ENCODE measurements around the gene RALGPS1. TPM values are rescaled to one million over a fixed set of nuclear protein-coding genes. Genes with fewer than 3 reads are reported as not detected.

Gene RALGPS1
- total RNA-seq, 1 experiment from 2014 or later: 18.6 TPM

DNA sequence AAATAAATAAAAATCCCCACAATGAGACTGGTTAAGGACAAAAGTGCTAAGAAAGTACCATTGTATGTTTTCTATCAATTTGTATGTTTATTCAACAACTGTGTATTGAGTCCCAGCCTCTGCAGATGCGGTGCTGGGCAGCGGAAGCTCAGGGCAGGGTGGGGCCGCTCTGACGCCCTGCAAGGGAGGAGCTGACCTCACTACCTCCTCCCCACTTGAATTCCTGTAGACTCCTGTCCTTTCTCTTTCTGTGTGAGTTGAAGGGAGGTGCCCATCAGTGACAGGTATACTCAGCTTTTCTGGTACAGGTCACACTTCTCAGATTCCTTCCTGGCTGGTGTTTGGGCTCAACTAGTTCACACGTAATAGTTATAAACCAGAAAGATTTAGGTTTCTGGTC lies 180.8 kb downstream of the RALGPS1 start:
- Histone ChIP-seq H3K23me2 (ENCODE audit: insufficient read length, low read depth, low read length, poor library complexity, severe bottlenecking) (no peaks in the 10 kb centered on the region), H3K27ac (ENCODE audit: insufficient read length, low read depth, low read length) (no peak overlapping the region), H3K79me1 (ENCODE audit: insufficient read depth, low read depth, low read length, poor library complexity, severe bottlenecking) (no peaks in the 10 kb centered on the region), H3K18ac (ENCODE audit: insufficient read length, low read depth, low read length) (no peak overlapping the region), H4K5ac (ENCODE audit: insufficient read length, low read depth, low read length) (no peak overlapping the region), H4K8ac (replicated peaks; ENCODE audit: insufficient read length, low read depth, low read length) (no peak overlapping the region), H2BK20ac (ENCODE audit: low read depth, low read length, poor library complexity, severe bottlenecking) (no peak overlapping the region), H3K14ac (ENCODE audit: insufficient read depth, low read length) (no peak overlapping the region), H3K23ac (ENCODE audit: insufficient read length, low read depth, low read length) (no peak overlapping the region), H2BK5ac (ENCODE audit: insufficient read length, low read length) (no peak overlapping the region), H2AFZ (ENCODE audit: low read length) (no peak overlapping the region), H3K4me2 (ENCODE audit: insufficient read depth, insufficient read length, low read length) (no peak overlapping the region), H2AK5ac (ENCODE audit: insufficient read length, low read length) (no peak overlapping the region), H3K79me2 (ENCODE audit: insufficient read depth, low read length) (no peaks in the 10 kb centered on the region), H3K27me3 (ENCODE audit: insufficient read depth, low read length) (no peaks in the 10 kb centered on the region), H3K9ac (ENCODE audit: extremely low read depth, insufficient read length, low read length) (no peak overlapping the region), H3K4me1 (ENCODE audit: insufficient read depth, low read length) (no peaks in the 10 kb centered on the region), H2BK12ac (ENCODE audit: insufficient read length, low read depth, low read length) (no peak overlapping the region), H2BK15ac (ENCODE audit: low read depth, low read length) (no peak overlapping the region), H3K4ac (ENCODE audit: low read depth, low read length) (no peak overlapping the region), H3K9me3 (ENCODE audit: control insufficient read depth, low read depth, low read length) (no peaks in the 10 kb centered on the region), H4K91ac (ENCODE audit: insufficient read length, low read depth, low read length) (no peak overlapping the region), H3T11ph (ENCODE audit: low read length) (no peak overlapping the region), H3K56ac (ENCODE audit: insufficient read length, low read depth, low read length) (no peak overlapping the region), H4K20me1 (ENCODE audit: control insufficient read depth, insufficient read depth, insufficient read length) (no peaks in the 10 kb centered on the region), H2BK120ac (ENCODE audit: low read depth, low read length, poor library complexity, severe bottlenecking) (no peak overlapping the region)
- Mint-ChIP-seq H3K4me1 (no peaks in the 10 kb centered on the region), H3K9me3 (no peaks in the 10 kb centered on the region), H3K36me3 (ENCODE audit: insufficient read depth in 1 of 3, low read depth in 3 of 3) (no peaks in the 10 kb centered on the region; a peak in 2 of 7 replicates), H3K27me3 (ENCODE audit: low read depth) (no peaks in the 10 kb centered on the region), H3K4me3 (no peak overlapping the region), H3K27ac (no peak overlapping the region)
- no peak for TF ChIP-seq CTCF (conservative IDR thresholded peaks at IDR 0.05)
- WGBS (ENCODE audit: extremely low coverage, insufficient read length, low lambda C conversion rate): no CpG with 5 or more reads among the region's 5 CpGs
- no peak for DNase-seq

All from H9 (cell line).